NCI-H345 (cell line): Measurements from ENCODE around the gene SSRP1.
"Not testable (repeated sequence)": the region's sequence is repeated elsewhere in the genome, so short reads cannot be mapped to it uniquely, and the experiment has no call there.

Source experiments
- DNase-seq: peaks from one replicate; lab custom pipeline; 2025; lab: John Stamatoyannopoulos, UW

The SSRP1 gene

DNA sequence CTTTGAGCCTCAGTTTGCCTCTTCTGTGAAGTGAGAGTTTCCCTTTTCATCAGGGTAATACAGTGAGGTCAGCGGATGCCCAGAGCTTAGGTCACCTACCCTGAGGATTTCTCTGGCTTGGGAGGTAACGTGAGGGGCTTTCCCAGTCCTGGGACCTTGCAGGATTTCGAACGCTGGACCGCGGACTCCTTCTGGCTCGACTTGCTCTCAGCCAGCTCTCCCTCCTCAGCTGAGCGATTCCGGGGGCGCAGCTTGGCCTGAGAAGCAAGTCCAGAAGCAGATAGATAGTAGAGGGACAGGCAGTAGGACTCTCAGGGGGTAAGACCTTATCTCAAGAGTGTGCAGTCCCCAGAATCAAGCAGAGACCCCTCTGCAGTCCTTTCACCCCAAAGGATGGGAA lies 34.9 kb downstream of the SSRP1 start:
- DNase-seq: no peak

DNA sequence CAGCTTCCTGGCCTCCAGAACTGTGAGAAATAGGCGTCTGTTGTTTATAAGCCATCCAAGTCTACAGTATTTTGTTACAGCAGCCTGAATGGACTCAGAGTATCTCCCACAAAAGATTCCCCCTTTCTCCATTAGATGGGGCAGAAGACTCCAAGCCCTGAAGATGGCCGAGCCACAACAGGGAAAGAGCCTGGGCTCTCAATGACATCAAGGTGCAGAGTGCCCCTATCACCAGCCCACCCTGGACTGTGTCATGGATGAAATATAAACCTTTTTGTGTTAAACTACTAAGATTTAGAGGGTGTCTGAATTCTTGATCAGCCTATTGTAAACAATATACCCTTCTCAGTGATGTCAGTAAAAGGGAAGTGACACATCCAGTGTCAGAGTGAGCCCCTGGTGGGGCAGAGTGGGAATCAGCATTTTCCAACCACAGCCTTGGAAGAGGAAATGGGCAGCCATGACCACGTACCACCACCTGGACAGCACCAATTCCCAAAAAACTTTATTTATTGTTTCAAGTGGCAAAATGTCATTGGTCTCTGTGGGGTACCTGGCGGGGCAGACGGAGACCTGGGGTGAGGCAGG lies 36.4 kb downstream of the SSRP1 start:
- no peak for DNase-seq

DNA sequence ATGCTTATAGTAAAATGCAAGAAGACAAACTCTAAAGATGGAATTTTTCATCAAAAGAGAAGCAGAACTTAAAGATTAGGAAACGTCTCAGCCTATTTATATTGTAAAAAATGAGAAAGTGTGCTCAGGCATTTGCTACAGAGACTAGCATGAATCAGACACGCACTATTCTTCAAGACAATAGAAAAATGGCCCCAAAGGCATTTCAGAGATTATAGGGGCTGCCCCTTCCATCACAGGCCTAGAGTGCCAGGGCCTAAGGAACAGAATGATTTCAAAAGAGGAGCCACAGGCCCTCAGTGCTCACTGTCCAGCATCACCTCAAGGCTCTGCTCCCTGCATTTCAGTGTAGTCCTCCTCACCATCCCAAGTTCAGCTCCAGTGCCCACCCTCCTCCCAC lies 38.5 kb downstream of the SSRP1 start:
- DNase-seq: no peak

DNA sequence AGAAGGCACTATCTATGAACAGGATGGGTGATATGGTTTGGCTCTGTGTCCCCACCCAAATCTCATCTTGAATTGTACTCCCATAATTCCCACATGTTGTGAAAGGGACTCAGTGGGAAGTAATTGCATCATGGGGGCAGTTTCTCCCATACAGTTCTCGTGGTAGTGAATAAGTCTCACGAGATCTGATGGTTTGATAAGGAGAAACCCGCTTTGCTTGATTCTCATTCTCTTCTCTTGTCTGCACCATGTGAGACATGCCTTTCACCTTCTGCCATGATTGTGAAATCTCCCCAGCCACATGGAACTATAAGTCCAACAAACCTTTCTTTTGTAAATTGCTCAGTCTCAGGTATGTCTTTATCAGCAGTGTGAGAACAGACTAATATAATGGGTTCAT lies 39.5 kb downstream of the SSRP1 start:
- not testable (repeated sequence) for DNase-seq

DNA sequence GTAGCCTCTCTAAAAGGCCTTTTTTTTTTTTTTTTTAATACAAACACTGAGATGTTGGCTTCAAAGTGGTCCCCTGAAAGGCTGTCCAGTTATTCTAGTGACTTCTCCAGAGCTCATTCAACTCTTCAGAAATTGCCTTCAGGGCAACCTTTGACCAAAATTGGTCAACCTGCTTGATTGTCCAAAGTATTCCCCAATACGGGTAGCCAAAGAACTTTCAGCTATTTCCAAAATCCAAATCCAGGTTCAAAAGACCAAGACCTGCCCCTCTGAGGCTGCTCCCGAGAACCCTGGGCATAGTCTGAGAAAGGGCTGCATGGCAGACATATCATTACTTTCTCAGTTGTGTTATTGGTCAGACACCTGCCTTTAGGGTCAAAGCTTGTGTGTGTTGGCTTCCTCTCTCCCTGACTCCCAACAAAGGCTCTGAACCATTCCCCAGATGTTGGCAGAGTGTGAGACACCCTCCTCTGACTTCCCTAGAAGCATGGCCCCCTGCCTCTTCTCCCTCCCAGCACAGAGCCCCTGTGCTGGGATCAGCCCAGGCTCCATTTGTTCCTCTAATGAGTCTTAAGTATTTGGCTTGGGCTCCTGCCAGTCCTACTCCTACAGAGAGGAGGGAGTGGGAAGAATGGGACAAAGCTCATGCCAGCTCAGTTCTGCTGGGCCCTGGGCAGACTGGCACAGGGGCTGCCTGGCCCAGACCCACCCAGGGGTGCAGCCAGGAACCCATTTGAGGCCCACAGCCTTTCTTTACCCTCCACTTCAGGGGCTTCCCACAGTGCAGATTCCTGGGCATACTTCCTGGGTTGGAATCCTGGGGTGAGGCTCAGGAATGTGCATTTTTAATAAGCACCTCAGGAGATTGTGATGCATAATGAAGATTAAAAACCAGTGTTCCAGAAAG lies 41.2 kb downstream of the SSRP1 start:
- DNase-seq: peak; percentile 63

DNA sequence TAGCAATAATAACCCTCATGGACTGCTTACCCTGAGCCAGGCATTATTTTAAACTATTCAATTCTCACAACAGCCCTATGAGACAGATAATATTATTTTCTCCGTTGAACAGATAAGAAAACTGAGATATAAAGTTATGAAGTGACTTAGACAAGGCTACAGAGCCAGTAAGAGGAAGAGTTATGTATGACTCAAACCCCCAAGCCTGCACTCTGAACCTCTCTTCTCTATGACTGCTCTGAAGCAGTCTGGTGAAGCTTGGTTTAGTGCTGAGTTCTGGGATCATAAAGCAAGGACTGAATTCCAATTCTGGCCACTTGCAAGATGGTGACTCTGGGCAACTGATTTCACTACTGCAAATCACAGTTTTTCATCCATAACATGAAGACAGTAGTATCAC lies 45.4 kb downstream of the SSRP1 start:
- DNase-seq: no peak

DNA sequence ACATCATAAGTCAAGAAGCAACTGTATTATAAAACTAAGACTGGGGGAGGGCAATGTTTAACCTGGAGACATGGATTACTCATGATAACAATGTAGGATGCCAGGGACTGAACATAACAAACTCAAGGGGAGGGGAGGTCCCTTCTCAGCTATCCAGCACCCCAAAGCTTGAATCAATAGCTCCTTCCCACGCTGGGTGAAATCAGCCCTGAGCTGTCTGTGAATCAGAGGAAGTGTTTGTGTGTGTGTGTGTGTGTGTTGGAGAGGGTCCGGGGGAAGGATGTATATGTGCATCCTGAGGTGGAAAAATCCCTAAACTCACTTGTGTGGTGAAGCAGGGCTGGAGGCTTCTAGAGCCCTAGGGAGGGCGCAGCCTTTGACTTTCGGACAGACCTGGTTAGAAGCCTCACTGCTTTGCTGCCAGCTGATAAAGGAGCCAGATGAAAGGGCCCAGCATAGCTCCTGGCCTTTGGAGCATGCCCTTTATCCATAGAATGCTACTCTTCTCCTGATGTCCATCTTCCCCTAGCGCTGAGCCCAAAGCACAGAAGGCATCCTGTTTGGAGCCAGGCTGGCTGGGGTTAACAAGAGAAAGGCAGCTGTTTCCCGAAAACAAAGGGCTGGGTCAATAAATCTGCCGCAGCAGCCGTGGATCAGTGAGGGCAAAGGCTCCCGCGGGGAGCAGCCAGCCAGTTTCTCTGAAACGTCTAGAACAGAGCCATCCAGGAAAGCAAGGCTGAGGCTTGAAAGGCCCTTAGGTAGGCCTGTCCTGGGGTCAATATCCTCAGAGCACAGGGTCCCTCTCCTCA lies 46.7 kb downstream of the SSRP1 start:
- DNase-seq: peak; percentile 12

DNA sequence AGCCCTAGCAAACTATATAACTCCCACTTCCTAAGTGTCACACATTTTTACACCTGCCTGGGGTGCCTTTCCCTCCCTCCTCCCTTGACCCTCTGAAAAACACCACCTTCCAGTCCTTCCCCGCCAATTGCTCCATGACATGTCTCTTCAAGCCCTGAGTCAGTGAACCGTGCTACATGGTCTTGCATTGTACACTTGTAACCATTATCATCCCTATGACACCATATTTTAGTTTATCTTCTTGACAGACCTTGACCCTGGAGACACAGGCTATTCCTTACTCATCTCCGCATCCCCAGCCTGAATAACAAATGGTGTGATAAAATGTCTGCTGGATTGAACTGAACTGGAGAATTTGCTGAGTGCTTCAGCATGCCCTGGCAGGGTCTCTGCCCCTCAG lies 47.8 kb downstream of the SSRP1 start:
- no peak for DNase-seq

DNA sequence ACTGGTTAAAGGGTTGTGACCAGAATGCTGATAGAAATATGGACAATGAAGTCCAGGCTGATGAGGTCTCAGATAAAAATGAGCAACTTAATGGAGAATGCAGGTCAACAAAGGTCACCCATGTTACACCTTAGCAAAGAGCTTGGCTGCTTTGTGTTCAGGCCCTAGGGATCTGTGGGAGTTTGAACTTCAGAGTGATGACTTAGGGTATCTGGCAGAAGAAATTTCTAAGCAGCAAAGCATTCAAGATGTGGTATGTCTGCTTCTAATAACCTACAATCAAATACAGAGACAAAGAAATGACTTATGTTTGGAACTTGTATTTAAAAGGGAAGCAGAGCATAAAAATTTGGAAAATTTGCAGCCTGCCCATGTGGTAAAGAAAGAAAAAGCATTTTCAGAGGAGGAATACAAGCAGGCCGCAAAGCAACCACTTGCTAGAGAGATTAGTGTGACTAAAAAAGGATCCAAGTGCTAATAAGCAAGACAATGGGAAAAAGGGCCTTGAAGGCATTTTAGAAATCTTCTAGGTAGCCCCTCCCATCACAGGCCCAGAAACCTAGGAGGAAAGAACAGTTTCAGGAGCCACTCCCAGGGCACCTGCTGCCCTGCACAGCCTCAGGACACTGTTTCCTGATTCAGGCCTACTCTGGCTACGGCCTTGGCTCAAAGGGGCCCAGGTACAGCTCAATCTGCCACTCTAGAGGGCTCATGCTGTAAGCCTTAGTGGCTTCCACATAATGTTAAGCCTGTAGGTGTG lies 52.3 kb downstream of the SSRP1 start:
- DNase-seq: no peak

DNA sequence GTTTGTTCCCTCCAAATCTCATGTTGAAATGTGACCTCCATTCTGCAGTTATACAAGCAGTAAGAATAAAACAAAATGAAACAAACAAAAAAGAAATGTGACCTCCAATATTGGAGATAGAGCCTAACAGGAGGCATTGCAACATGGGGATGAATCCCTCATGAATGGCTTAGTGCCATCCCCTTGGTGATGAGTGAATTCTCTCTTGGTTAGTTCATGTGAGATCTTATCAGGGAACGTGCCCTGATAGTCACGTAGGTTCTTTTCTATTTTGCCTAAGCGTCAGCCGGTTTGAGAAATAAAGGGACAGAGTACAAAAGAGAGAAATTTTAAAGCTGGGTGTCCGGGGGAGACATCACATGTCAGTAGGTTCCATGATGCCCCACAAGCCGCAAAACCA lies 54.1 kb downstream of the SSRP1 start:
- DNase-seq: not testable (repeated sequence)

DNA sequence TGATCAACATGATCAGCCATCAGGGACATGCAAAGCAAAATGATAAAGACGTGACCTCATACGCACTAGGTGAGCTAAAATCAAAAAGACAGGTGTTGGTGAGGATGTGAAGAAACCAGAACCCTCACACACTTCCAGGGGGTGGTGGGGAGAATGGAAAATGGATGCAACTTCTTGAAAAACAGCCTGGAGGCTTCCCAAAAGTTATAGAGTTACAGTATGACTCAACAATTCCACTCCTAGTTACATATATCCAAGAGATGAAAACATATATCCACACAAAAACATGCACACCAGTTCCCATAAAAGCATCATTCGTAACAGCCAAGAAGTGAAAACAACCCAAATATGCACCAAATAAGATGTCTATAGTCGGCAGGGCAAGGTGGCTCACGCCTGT lies 56.6 kb downstream of the SSRP1 start:
- no peak for DNase-seq

DNA sequence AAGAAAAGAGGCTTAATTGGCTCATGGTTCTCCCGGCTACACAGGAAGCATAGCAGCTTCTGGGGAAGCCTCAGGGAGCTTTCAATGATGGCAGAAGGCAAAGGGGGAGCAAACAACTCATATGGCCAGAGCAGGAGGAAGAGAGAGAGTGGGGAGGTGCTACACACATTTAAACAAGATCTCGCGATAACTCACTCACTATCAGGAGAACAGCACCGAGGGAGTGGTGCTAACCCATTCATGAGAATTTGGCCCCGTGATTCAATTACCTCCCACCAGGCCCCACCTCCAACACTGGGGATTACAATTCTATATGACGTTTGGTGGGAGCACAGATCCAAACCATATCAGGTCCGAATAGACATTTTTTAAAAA lies 57.0 kb downstream of the SSRP1 start:
- no peak for DNase-seq

DNA sequence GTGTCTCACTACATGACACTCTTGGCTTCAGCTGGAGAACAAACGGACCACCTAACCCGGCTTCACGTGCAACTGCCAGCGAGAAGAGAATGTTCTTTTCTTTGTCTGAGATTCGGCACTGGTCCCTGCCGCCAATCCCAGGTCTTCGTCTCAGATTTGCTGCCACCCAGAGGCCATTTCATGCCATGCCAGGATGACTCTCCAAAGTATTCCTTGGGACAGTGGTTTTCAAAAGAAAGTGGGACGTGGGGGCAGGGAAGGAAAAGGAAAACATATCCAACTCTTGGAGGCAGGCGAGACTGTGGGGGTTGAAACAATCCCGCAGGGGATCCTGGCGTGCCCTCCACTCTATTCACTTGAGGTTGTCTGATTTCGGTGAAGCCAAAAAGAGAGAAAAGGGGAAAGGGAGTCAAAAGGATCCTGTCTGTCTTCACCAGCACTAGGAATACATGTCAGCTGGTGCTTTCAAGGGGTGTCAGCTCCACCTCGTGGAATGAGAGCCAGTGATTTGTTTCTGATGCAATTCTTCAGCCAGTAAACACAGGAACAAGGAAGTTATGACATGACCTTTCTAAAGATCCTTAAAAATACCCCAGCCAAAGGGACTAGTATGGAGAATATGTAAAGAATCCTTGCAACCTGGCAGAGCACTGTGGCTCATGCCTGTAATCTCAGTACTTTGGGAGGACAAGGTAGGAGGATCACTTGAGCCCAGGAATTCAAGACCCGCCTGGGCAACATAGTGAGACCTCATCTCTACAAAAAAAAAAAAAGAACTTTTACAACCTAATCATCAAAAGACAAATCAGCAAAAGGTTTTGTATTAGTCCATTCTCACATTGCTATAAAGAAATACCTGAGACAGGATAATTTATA lies 57.6 kb downstream of the SSRP1 start:
- peak; percentile 48 for DNase-seq

DNA sequence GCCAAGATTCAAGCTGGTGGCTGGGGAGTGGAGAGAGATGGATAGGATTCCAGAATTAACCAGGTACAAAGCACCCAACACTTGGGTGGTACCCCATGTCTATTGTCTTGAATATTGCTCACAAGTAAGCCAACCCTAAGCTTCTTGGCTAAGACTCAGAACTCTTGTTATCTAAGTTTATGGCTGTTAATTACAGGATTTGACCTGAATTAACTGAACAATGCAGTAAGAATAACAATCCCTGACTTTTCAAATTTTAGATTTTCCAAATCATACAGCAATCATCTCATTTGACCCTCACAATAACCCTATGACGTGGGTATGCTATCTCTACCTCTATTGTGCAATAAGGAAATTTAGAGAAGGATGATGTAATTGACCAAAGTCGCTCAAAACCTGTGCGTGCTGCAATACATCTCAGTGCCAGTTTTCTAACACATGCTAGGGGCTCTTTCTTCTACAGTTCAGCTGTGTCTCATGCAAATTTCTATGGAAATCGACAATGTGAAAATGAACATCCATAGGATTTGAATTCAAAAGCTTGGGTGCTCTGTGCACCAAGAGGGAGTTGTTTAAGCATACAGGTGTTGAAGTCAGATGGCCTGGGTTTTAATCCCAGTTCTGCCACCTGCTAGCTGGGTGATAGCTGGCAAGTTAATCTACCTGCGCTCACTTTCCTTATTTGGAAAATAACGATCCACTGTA lies 58.6 kb downstream of the SSRP1 start:
- no peak for DNase-seq

DNA sequence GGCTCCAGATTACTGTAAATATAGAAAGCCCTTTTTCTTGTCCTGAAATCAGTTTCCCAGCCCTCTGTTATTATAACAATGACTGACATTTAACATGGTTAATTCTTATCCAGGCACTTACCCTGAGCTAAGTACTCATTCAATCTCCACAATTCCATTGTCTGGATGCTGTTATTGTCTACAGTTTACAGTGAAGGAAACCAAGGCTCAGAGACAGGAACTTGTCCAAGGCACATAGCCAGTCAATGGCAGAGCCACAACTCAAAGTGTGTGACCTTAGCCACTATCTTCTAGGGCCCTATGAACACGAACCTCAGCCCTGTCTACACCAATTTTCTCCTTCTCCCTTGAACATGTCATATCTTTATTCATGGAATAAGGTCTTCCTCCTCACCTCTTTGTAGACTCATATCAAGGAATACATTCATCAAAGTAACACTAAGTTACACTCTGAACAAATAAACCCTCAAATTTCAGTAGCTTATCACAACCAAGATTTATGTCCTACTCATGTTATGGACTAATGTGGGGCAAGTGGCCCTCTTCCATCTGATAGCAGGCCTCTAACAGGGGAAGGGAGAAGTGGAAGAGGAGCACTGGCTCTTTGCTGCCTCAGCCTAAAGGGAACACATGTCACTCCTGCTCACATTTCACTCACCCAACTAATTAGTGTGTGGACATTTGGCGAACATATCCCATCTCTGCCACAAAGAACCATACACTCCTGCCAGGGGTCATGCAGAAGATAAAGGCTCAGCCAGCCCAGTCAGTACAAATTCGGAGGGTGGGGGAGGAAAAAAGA lies 59.3 kb downstream of the SSRP1 start:
- no peak for DNase-seq
